Central memory CD8-positive, alpha-beta T cell (primary cell): Measurements from ENCODE around the gene DNAJC30.
A peak's percentile ranks its signal among the peaks of the same experiment; 100 is the strongest.

Experiments used
- ATAC-seq: fragments of 150-1000 bp; cut with Tn5 transposase; replicated peaks from 2 replicates; pipeline ENCODE4 v1.10.0; 2022; ENCODE audit warnings: mild to moderate bottlenecking, moderate FRiP score, moderate number of reproducible peaks; ENCODE audit not compliant: poor library complexity, severe bottlenecking; ENCODE audit errors: extremely low read depth
- DNase-seq, 2 donors: peaks; one replicate each; pipeline ENCODE4 v3.0.0; 2021; ENCODE audit warnings: low spot score in 2 of 2
- H3K27ac Mint-ChIP-seq: one replicate; pipeline ENCODE4 v1.8.0; 2022; ENCODE audit warnings: low read depth, mild to moderate bottlenecking, moderate library complexity, mixed read lengths
- H3K27me3 Mint-ChIP-seq: one replicate; pipeline ENCODE4 v1.8.0; 2022; ENCODE audit warnings: mixed read lengths
- H3K36me3 Mint-ChIP-seq: one replicate; pipeline ENCODE4 v1.8.0; 2022; ENCODE audit warnings: mild to moderate bottlenecking, moderate library complexity, mixed read lengths; ENCODE audit not compliant: insufficient read depth
- H3K4me1 Mint-ChIP-seq: one replicate; pipeline ENCODE4 v1.8.0; 2022; ENCODE audit warnings: mixed read lengths
- H3K4me3 Mint-ChIP-seq: one replicate; pipeline ENCODE4 v1.8.0; 2022; ENCODE audit warnings: mild to moderate bottlenecking, moderate library complexity, mixed read lengths
- H3K9me3 Mint-ChIP-seq: one replicate; pipeline ENCODE4 v1.8.0; 2022; ENCODE audit warnings: mixed read lengths

Gene DNAJC30

GRCh38 chr7:73648593-73649332 is 34.5 kb downstream of the DNAJC30 start:
- Mint-ChIP-seq H3K27me3 (peaks cover 89% of the 10 kb centered on the region), H3K36me3 (peaks cover 5% of the 10 kb centered on the region), H3K4me3 (peak overlapping the region; percentile 70), H3K27ac (peak overlapping the region; percentile 50), H3K9me3 (no peaks in the 10 kb centered on the region), H3K4me1 (peaks cover 18% of the 10 kb centered on the region)
- no peak for DNase-seq
- no peak for ATAC-seq

GRCh38 chr7:73647725-73648592 is 35.3 kb downstream of the DNAJC30 start:
- DNase-seq: no peak
- no peaks in the 10 kb centered on the region for H3K9me3 Mint-ChIP-seq

GRCh38 chr7:73646785-73647724 is 36.2 kb downstream of the DNAJC30 start:
- Mint-ChIP-seq H3K27ac (no peak overlapping the region), H3K9me3 (no peaks in the 10 kb centered on the region), H3K27me3 (peaks cover 77% of the 10 kb centered on the region), H3K36me3 (peaks cover 5% of the 10 kb centered on the region), H3K4me1 (peaks cover 18% of the 10 kb centered on the region), H3K4me3 (no peak overlapping the region)
- ATAC-seq (no peak), DNase-seq (no peak)

More at GRCh38 chr7:73647725-73648592, 35.3 kb downstream of the DNAJC30 start:
- peaks cover 18% of the 10 kb centered on the region for H3K4me1 Mint-ChIP-seq
- peaks cover 5% of the 10 kb centered on the region for H3K36me3 Mint-ChIP-seq
- H3K27ac Mint-ChIP-seq: peak overlapping the region; percentile 50
- ATAC-seq: peak; percentile 78
- peak overlapping the region; percentile 70 for H3K4me3 Mint-ChIP-seq
- peaks cover 85% of the 10 kb centered on the region for H3K27me3 Mint-ChIP-seq

- Mint-ChIP-seq H3K4me1 (peaks cover 18% of the 10 kb centered on the region), H3K9me3 (no peaks in the 10 kb centered on the region)
Measured at GRCh38 chr7:73645643-73646174, 37.5 kb downstream of the DNAJC30 start.

GRCh38 chr7:73644688-73645286 is 38.5 kb downstream of the DNAJC30 start:
- no peak for DNase-seq
- no peaks in the 10 kb centered on the region for H3K9me3 Mint-ChIP-seq
- no peak overlapping the region for H3K27ac Mint-ChIP-seq
- peaks cover 5% of the 10 kb centered on the region for H3K36me3 Mint-ChIP-seq
- H3K4me3 Mint-ChIP-seq: no peak overlapping the region
- ATAC-seq: no peak
- peaks cover 56% of the 10 kb centered on the region for H3K27me3 Mint-ChIP-seq
- H3K4me1 Mint-ChIP-seq: peaks cover 18% of the 10 kb centered on the region

More at GRCh38 chr7:73645643-73646174, 37.5 kb downstream of the DNAJC30 start:
- no peak for DNase-seq
- Mint-ChIP-seq H3K36me3 (peaks cover 5% of the 10 kb centered on the region), H3K27me3 (peaks cover 65% of the 10 kb centered on the region), H3K4me3 (no peak overlapping the region), H3K27ac (no peak overlapping the region)
- no peak for ATAC-seq

- Mint-ChIP-seq H3K4me1 (no peaks in the 10 kb centered on the region), H3K4me3 (no peak overlapping the region)
- ATAC-seq: no peak
Measured at GRCh38 chr7:73642834-73643233, 40.4 kb downstream of the DNAJC30 start.

GRCh38 chr7:73638911-73639310 is 44.3 kb downstream of the DNAJC30 start:
- H3K9me3 Mint-ChIP-seq: no peaks in the 10 kb centered on the region
- no peak overlapping the region for H3K27ac Mint-ChIP-seq
- DNase-seq (no peak), ATAC-seq (no peak)
- no peaks in the 10 kb centered on the region for H3K36me3 Mint-ChIP-seq
- no peaks in the 10 kb centered on the region for H3K4me1 Mint-ChIP-seq
- H3K4me3 Mint-ChIP-seq: no peak overlapping the region
- peaks cover 20% of the 10 kb centered on the region for H3K27me3 Mint-ChIP-seq

More at GRCh38 chr7:73642834-73643233, 40.4 kb downstream of the DNAJC30 start:
- Mint-ChIP-seq H3K27me3 (peaks cover 37% of the 10 kb centered on the region), H3K9me3 (no peaks in the 10 kb centered on the region), H3K36me3 (no peaks in the 10 kb centered on the region), H3K27ac (no peak overlapping the region)
- DNase-seq: no peak

- no peaks in the 10 kb centered on the region for H3K36me3 Mint-ChIP-seq
- H3K4me3 Mint-ChIP-seq: no peak overlapping the region
Measured at GRCh38 chr7:73635428-73636200, 47.6 kb downstream of the DNAJC30 start.

GRCh38 chr7:73633844-73634243 is 49.4 kb downstream of the DNAJC30 start:
- Mint-ChIP-seq H3K27ac (no peak overlapping the region), H3K4me1 (no peaks in the 10 kb centered on the region), H3K4me3 (no peak overlapping the region), H3K36me3 (no peaks in the 10 kb centered on the region), H3K27me3 (peaks cover 49% of the 10 kb centered on the region), H3K9me3 (no peaks in the 10 kb centered on the region)
- DNase-seq (no peak), ATAC-seq (no peak)

More at GRCh38 chr7:73635428-73636200, 47.6 kb downstream of the DNAJC30 start:
- Mint-ChIP-seq H3K4me1 (no peaks in the 10 kb centered on the region), H3K9me3 (no peaks in the 10 kb centered on the region), H3K27ac (no peak overlapping the region), H3K27me3 (peaks cover 41% of the 10 kb centered on the region)
- DNase-seq: no peak
- ATAC-seq: no peak

GRCh38 chr7:73633323-73633722 is 49.9 kb downstream of the DNAJC30 start:
- ATAC-seq: no peak
- H3K36me3 Mint-ChIP-seq: no peaks in the 10 kb centered on the region

GRCh38 chr7:73631558-73631957 is 51.7 kb downstream of the DNAJC30 start:
- no peak for ATAC-seq
- no peaks in the 10 kb centered on the region for H3K9me3 Mint-ChIP-seq
- peak overlapping the region; percentile 35 for H3K27ac Mint-ChIP-seq
- H3K4me3 Mint-ChIP-seq: no peak overlapping the region
- no peaks in the 10 kb centered on the region for H3K4me1 Mint-ChIP-seq
- H3K27me3 Mint-ChIP-seq: peaks cover 70% of the 10 kb centered on the region
- no peak for DNase-seq
- no peaks in the 10 kb centered on the region for H3K36me3 Mint-ChIP-seq

More at GRCh38 chr7:73633323-73633722, 49.9 kb downstream of the DNAJC30 start:
- no peaks in the 10 kb centered on the region for H3K9me3 Mint-ChIP-seq
- peaks cover 54% of the 10 kb centered on the region for H3K27me3 Mint-ChIP-seq
- no peak overlapping the region for H3K27ac Mint-ChIP-seq
- DNase-seq: no peak
- H3K4me1 Mint-ChIP-seq: no peaks in the 10 kb centered on the region
- no peak overlapping the region for H3K4me3 Mint-ChIP-seq
